Neural progenitor cell (in vitro differentiated cells): ENCODE data around the gene ALG1. TPM values are rescaled to one million over a fixed set of nuclear protein-coding genes. Genes with fewer than 3 reads are reported as not detected.
A peak's percentile ranks its signal among the peaks of the same experiment; 100 is the strongest.
"Not testable (repeated sequence)": the region's sequence is repeated elsewhere in the genome, so short reads cannot be mapped to it uniquely, and the experiment has no call there.

ENCODE experiments used
- DNase-seq: peaks from one replicate; pipeline ENCODE4 v3.0.0-alpha.2; 2016; ENCODE audit warnings: low spot score
- H2AFZ ChIP-seq: fragments of 200-600 bp; sonication (generic); replicated peaks from 2 replicates; pipeline ENCODE4 v1.6.1; 2016; ENCODE audit warnings: antibody characterized with exemption
- H3F3A ChIP-seq: fragments of 200-600 bp; sonication (generic); 2 replicates; pipeline ENCODE4 v1.6.1; 2016; ENCODE audit warnings: antibody characterized with exemption, low read depth
- H3K27ac ChIP-seq: fragments of 200-600 bp; sonication (generic); 2 replicates; pipeline ENCODE4 v1.5.1; 2016; ENCODE audit warnings: mild to moderate bottlenecking
- H3K27me3 ChIP-seq: fragments of 200-600 bp; sonication (generic); 2 replicates; pipeline ENCODE4 v1.6.1; 2016; ENCODE audit warnings: mild to moderate bottlenecking, moderate library complexity
- H3K36me3 ChIP-seq: fragments of 200-600 bp; sonication (generic); 2 replicates; pipeline ENCODE4 v1.5.1; 2016
- H3K4me1 ChIP-seq: fragments of 200-600 bp; sonication (generic); 2 replicates; pipeline ENCODE4 v1.6.1; 2016; ENCODE audit warnings: mixed run types
- H3K4me2 ChIP-seq: fragments of 200-600 bp; sonication (generic); 2 replicates; pipeline ENCODE4 v1.6.1; 2016
- H3K4me3 ChIP-seq: fragments of 200-600 bp; sonication (generic); 2 replicates; pipeline ENCODE4 v1.5.1; 2016
- H3K79me2 ChIP-seq: fragments of 200-600 bp; sonication (generic); 2 replicates; pipeline ENCODE4 v1.6.1; 2016; ENCODE audit warnings: low read depth
- H3K9ac ChIP-seq: fragments of 200-600 bp; sonication (generic); 2 replicates; pipeline ENCODE4 v1.6.1; 2016
- H3K9me3 ChIP-seq: fragments of 200-600 bp; sonication (generic); 2 replicates; pipeline ENCODE4 v1.5.1; 2016; ENCODE audit warnings: low read depth
- H4K20me1 ChIP-seq: fragments of 200-600 bp; sonication (generic); 2 replicates; pipeline ENCODE4 v1.6.1; 2016; ENCODE audit warnings: low read depth
- H3K27ac Mint-ChIP-seq: 3 replicates; pipeline ENCODE4 v1.8.0; 2021; ENCODE audit warnings: mixed read lengths
- H3K27me3 Mint-ChIP-seq: 2 replicates; pipeline ENCODE4 v1.8.0; 2022; ENCODE audit warnings: low read depth, mild to moderate bottlenecking, inconsistent platforms, moderate library complexity, mixed read lengths; ENCODE audit not compliant: insufficient read depth
- H3K36me3 Mint-ChIP-seq: 3 replicates; pipeline ENCODE4 v1.8.0; 2021; ENCODE audit warnings: mixed read lengths
- H3K4me1 Mint-ChIP-seq: 3 replicates; pipeline ENCODE4 v1.8.0; 2021; ENCODE audit warnings: mixed read lengths
- H3K4me3 Mint-ChIP-seq: 3 replicates; pipeline ENCODE4 v1.8.0; 2021; ENCODE audit warnings: mild to moderate bottlenecking, moderate library complexity, mixed read lengths
- H3K9me3 Mint-ChIP-seq: 3 replicates; pipeline ENCODE4 v1.8.0; 2020; ENCODE audit warnings: mixed read lengths
- CTCF ChIP-seq: fragments of 200-600 bp; sonication (generic); IDR thresholded peaks from 2 replicates; pipeline ENCODE4 v1.5.1; 2017; ENCODE audit warnings: antibody characterized with exemption, mild to moderate bottlenecking
- total RNA-seq: library from RNA; depleted of rRNA; stranded (reverse); fragments of >200 nt; gene quantifications from 2 replicates; pipeline ENCODE4 v1.2.3, GENCODE V29; 2015; ENCODE audit warnings: low replicate concordance

Gene ALG1
- total RNA-seq, 1 donor from 2014 or later: 6.1 TPM

- not testable (repeated sequence) for H3K36me3 Mint-ChIP-seq, H3K27ac Mint-ChIP-seq
These were observed 21.4 kb downstream of the ALG1 start for GRCh38 chr16:5093081-5093480.

GRCh38 chr16:5093746-5094145 lies 22.1 kb downstream of the ALG1 start:
- H3K27me3 ChIP-seq, H4K20me1 ChIP-seq, H3K79me2 ChIP-seq, H2AFZ ChIP-seq, H3K27me3 Mint-ChIP-seq, H3K4me1 ChIP-seq, H3K36me3 Mint-ChIP-seq, H3K27ac ChIP-seq, H3K4me2 ChIP-seq, H3F3A ChIP-seq, H3K9ac ChIP-seq, H3K9me3 Mint-ChIP-seq, H3K27ac Mint-ChIP-seq, H3K4me3 ChIP-seq, H3K36me3 ChIP-seq, H3K4me3 Mint-ChIP-seq, DNase-seq, H3K9me3 ChIP-seq: not testable (repeated sequence)
- H3K4me1 Mint-ChIP-seq: peaks cover 11% of the 10 kb centered on the region

More at GRCh38 chr16:5093081-5093480, 21.4 kb downstream of the ALG1 start:
- not testable (repeated sequence) for DNase-seq, H3K36me3 ChIP-seq, H3F3A ChIP-seq, H3K4me1 ChIP-seq, H3K9me3 Mint-ChIP-seq, H3K4me3 ChIP-seq, H3K27ac ChIP-seq, H3K9me3 ChIP-seq, H3K79me2 ChIP-seq, H3K4me3 Mint-ChIP-seq, H3K27me3 Mint-ChIP-seq, H2AFZ ChIP-seq, H4K20me1 ChIP-seq, H3K9ac ChIP-seq, H3K27me3 ChIP-seq, H3K4me2 ChIP-seq, H3K4me1 Mint-ChIP-seq

GRCh38 chr16:5095145-5095830 lies 23.6 kb downstream of the ALG1 start:
- peaks cover 13% of the 10 kb centered on the region for H3K4me1 Mint-ChIP-seq
- not testable (repeated sequence) for H3K36me3 Mint-ChIP-seq, H3K27ac ChIP-seq, H3K27ac Mint-ChIP-seq, H3K4me1 ChIP-seq, H4K20me1 ChIP-seq, H3K27me3 Mint-ChIP-seq, H3K4me2 ChIP-seq, H3K4me3 Mint-ChIP-seq, H3K9ac ChIP-seq, H3K79me2 ChIP-seq, H3K27me3 ChIP-seq, H3K4me3 ChIP-seq, H3K36me3 ChIP-seq, H3F3A ChIP-seq, H3K9me3 Mint-ChIP-seq, H2AFZ ChIP-seq, H3K9me3 ChIP-seq, DNase-seq

GRCh38 chr16:5096437-5097060 lies 24.9 kb downstream of the ALG1 start:
- not testable (repeated sequence) for H3K9me3 ChIP-seq, H3K9me3 Mint-ChIP-seq, H3K27ac Mint-ChIP-seq, DNase-seq, H3K36me3 Mint-ChIP-seq, H3K79me2 ChIP-seq, H3K4me1 ChIP-seq, H4K20me1 ChIP-seq, H3K36me3 ChIP-seq, H3K27ac ChIP-seq, H3K27me3 ChIP-seq, H3F3A ChIP-seq, H3K27me3 Mint-ChIP-seq
- peaks cover 13% of the 10 kb centered on the region for H3K4me1 Mint-ChIP-seq
- Histone ChIP-seq H2AFZ (peak overlapping the region; percentile 100), H3K9ac (peak overlapping the region; percentile 8), H3K4me2 (peak overlapping the region; percentile 90), H3K4me3 (peak overlapping the region; percentile 86)
- peak overlapping the region; percentile 91 for H3K4me3 Mint-ChIP-seq

GRCh38 chr16:5097061-5097469 lies 25.4 kb downstream of the ALG1 start:
- not testable (repeated sequence) for H3K27ac ChIP-seq, H3K9me3 ChIP-seq, H3K27me3 Mint-ChIP-seq, H3K36me3 ChIP-seq, H3K4me1 ChIP-seq, H3K27ac Mint-ChIP-seq, H4K20me1 ChIP-seq, H3K9me3 Mint-ChIP-seq, H3K36me3 Mint-ChIP-seq, H3F3A ChIP-seq, H3K27me3 ChIP-seq, H3K79me2 ChIP-seq
- peak overlapping the region; percentile 8 for H3K9ac ChIP-seq
- Mint-ChIP-seq H3K4me1 (peaks cover 12% of the 10 kb centered on the region), H3K4me3 (peak overlapping the region; percentile 91)
- DNase-seq: peak; percentile 60
- H2AFZ ChIP-seq: peak overlapping the region; percentile 100
- peak overlapping the region; percentile 86 for H3K4me3 ChIP-seq
- TF ChIP-seq CTCF: peak; percentile 12
- H3K4me2 ChIP-seq: peak overlapping the region; percentile 90

GRCh38 chr16:5097470-5098220 lies 26.0 kb downstream of the ALG1 start, which contains the start of gene EEF2KMT:
Gene EEF2KMT, minus strand, starts transcription at chr16:5097795. Its CDS starts 56 bp downstream, at chr16:5097739.
- DNase-seq: peak; percentile 99
- Mint-ChIP-seq H3K4me3 (peak within 1 kb of the TSS; percentile 91), H3K27ac (peak within 1 kb of the TSS; percentile 25)
- not testable (repeated sequence) for H3K79me2 ChIP-seq, H3K36me3 Mint-ChIP-seq, H3K27ac ChIP-seq, H3F3A ChIP-seq, H3K27me3 Mint-ChIP-seq, H3K4me1 ChIP-seq, H4K20me1 ChIP-seq, H3K9me3 ChIP-seq, H3K36me3 ChIP-seq, H3K4me1 Mint-ChIP-seq, H3K27me3 ChIP-seq, H3K9me3 Mint-ChIP-seq
- Histone ChIP-seq H3K9ac (peak within 1 kb of the TSS; percentile 8), H2AFZ (peak within 1 kb of the TSS; percentile 100), H3K4me3 (peak within 1 kb of the TSS; percentile 86), H3K4me2 (peak within 1 kb of the TSS; percentile 95)
